H7 (cell line): ENCODE measurements around the gene PAGR1. TPM values are rescaled to one million over a fixed set of nuclear protein-coding genes. Genes with fewer than 3 reads are reported as not detected.
A peak's percentile ranks its signal among the peaks of the same experiment; 100 is the strongest.
"Not testable (repeated sequence)": the region's sequence is repeated elsewhere in the genome, so short reads cannot be mapped to it uniquely, and the experiment has no call there.

Source experiments
- DNase-seq: peaks from one replicate; pipeline ENCODE4 v3.0.0; 2012
- H3K27me3 ChIP-seq: 2 replicates; pipeline ENCODE4 v1.6.0; 2011; ENCODE audit warnings: mild to moderate bottlenecking, low read length; ENCODE audit not compliant: control insufficient read depth, insufficient read depth
- H3K36me3 ChIP-seq: replicated peaks from 2 replicates; pipeline ENCODE4 v1.5.1; 2011; ENCODE audit warnings: low read length; ENCODE audit not compliant: control insufficient read depth, insufficient read depth
- H3K4me3 ChIP-seq: 2 replicates; pipeline ENCODE4 v1.5.1; 2011; ENCODE audit warnings: low read depth, mild to moderate bottlenecking, control low read depth, low read length, moderate library complexity; ENCODE audit not compliant: insufficient read depth
- total RNA-seq: library from RNA; depleted of rRNA; stranded (reverse); fragments of >200 nt; shearing (Covaris generic); gene quantifications from 2 replicates; pipeline ENCODE4 v1.2.3, GENCODE V29; 2014

The PAGR1 gene
- total RNA-seq, 1 experiment from 2014 or later, result 67.1 TPM

- no peak overlapping the region for H3K4me3 ChIP-seq
- no peak for DNase-seq
- H3K36me3 ChIP-seq, result no peaks in the 10 kb centered on the region
Measured at GRCh38 chr16:29850998-29851397, 35.0 kb downstream of the PAGR1 start.

GRCh38 chr16:29852654-29853053 lies 36.7 kb downstream of the PAGR1 start:
- Histone ChIP-seq H3K4me3 (no peak overlapping the region), H3K27me3 (no peaks in the 10 kb centered on the region), H3K36me3 (no peaks in the 10 kb centered on the region)
- DNase-seq, result no peak

More at GRCh38 chr16:29850998-29851397, 35.0 kb downstream of the PAGR1 start:
- no peaks in the 10 kb centered on the region for H3K27me3 ChIP-seq

- H3K4me3 ChIP-seq, result no peak overlapping the region
- H3K36me3 ChIP-seq, result no peaks in the 10 kb centered on the region; the same call in 1 of the 2 replicates
- H3K27me3 ChIP-seq, result no peaks in the 10 kb centered on the region
- no peak for DNase-seq
Measured at GRCh38 chr16:29854520-29855100, 38.7 kb downstream of the PAGR1 start.

- no peak overlapping the region for H3K4me3 ChIP-seq
- no peak for DNase-seq
- H3K36me3 ChIP-seq, result peaks cover 6% of the 10 kb centered on the region
- H3K27me3 ChIP-seq, result no peaks in the 10 kb centered on the region
Measured at GRCh38 chr16:29857133-29857760, 41.3 kb downstream of the PAGR1 start.

- Histone ChIP-seq H3K4me3 (no peak overlapping the region), H3K27me3 (no peaks in the 10 kb centered on the region), H3K36me3 (peaks cover 6% of the 10 kb centered on the region)
- DNase-seq, result no peak
Measured at GRCh38 chr16:29858149-29858849, 42.3 kb downstream of the PAGR1 start.

GRCh38 chr16:29858974-29859373 lies 43.0 kb downstream of the PAGR1 start:
- peaks cover 6% of the 10 kb centered on the region for H3K36me3 ChIP-seq
- no peaks in the 10 kb centered on the region for H3K27me3 ChIP-seq
- DNase-seq, result peak; percentile 33
- no peak overlapping the region for H3K4me3 ChIP-seq

GRCh38 chr16:29860218-29860617 lies 44.3 kb downstream of the PAGR1 start:
- no peak for DNase-seq
- Histone ChIP-seq H3K36me3 (peaks cover 6% of the 10 kb centered on the region), H3K27me3 (no peaks in the 10 kb centered on the region), H3K4me3 (no peak overlapping the region)

GRCh38 chr16:29862383-29862883 lies 46.5 kb downstream of the PAGR1 start:
- peak overlapping the region; percentile 53 for H3K4me3 ChIP-seq
- DNase-seq, result no peak

GRCh38 chr16:29862884-29863668 lies 47.1 kb downstream of the PAGR1 start, which contains the start of gene CDIPT:
CDIPT (minus strand) TSS chr16:29863226; CDS start chr16:29862857, 369 bp downstream.
- peak; percentile 95 for DNase-seq
- peak within 1 kb of the TSS; percentile 53 for H3K4me3 ChIP-seq
- no peaks in the 10 kb centered on the region for H3K27me3 ChIP-seq
- H3K36me3 ChIP-seq, result peaks cover 6% of the 10 kb centered on the region

More at GRCh38 chr16:29862383-29862883, 46.5 kb downstream of the PAGR1 start:
- peaks cover 6% of the 10 kb centered on the region for H3K36me3 ChIP-seq
- no peaks in the 10 kb centered on the region for H3K27me3 ChIP-seq

- H3K36me3 ChIP-seq, result peaks cover 6% of the 10 kb centered on the region
- DNase-seq, result no peak
- no peaks in the 10 kb centered on the region for H3K27me3 ChIP-seq
- peak overlapping the region; percentile 33 for H3K4me3 ChIP-seq
Measured at GRCh38 chr16:29863669-29863984, 47.7 kb downstream of the PAGR1 start.

GRCh38 chr16:29864205-29864604 lies 48.3 kb downstream of the PAGR1 start:
- peak; percentile 30 for DNase-seq
- no peak overlapping the region for H3K4me3 ChIP-seq
- no peaks in the 10 kb centered on the region for H3K27me3 ChIP-seq
- peaks cover 6% of the 10 kb centered on the region for H3K36me3 ChIP-seq

- no peaks in the 10 kb centered on the region; the same call in 1 of the 2 replicates for H3K36me3 ChIP-seq
- DNase-seq, result no peak
- H3K4me3 ChIP-seq, result no peak overlapping the region
- H3K27me3 ChIP-seq, result no peaks in the 10 kb centered on the region
Measured at GRCh38 chr16:29868396-29869009, 52.6 kb downstream of the PAGR1 start.

GRCh38 chr16:29869067-29869466 lies 53.1 kb downstream of the PAGR1 start:
- not testable (repeated sequence) for H3K4me3 ChIP-seq, H3K36me3 ChIP-seq, DNase-seq, H3K27me3 ChIP-seq
